Thymus (tissue), 2 donors: Measurements from ENCODE around the gene LRP1. TPM values are rescaled to one million over a fixed set of nuclear protein-coding genes. Genes with fewer than 3 reads are reported as not detected.

Source experiments
- polyA plus RNA-seq: library from polyadenylated mRNA; stranded (reverse); fragments of 200-250 nt; gene quantifications from one replicate; pipeline ENCODE4 v1.2.3, GENCODE V29; 2013
- total RNA-seq: library from RNA; stranded (reverse); fragments of 120-200 nt; gene quantifications from one replicate; pipeline ENCODE4 v1.2.4, GENCODE V29; 2013
- donor health status: healthy.

Gene LRP1
- total and polyA plus RNA-seq, 2 donors = 4.5 to 22.6 TPM

Other genes with a start within 250 kb of the LRP1 start
- gene SDR9C7, start 194.1 kb upstream of the LRP1 start, total RNA-seq = 0.33 TPM
- gene SDR9C7, start 194.1 kb upstream of the LRP1 start, polyA plus RNA-seq = 2.3 TPM
- gene RDH16, start 170.9 kb upstream of the LRP1 start, total RNA-seq = 0.28 TPM
- gene RDH16, start 170.9 kb upstream of the LRP1 start, polyA plus RNA-seq = 1.8 TPM
- 5.1 TPM for gene ZBTB39, start 121.9 kb upstream of the LRP1 start, total RNA-seq
- 3.0 TPM for gene ZBTB39, start 121.9 kb upstream of the LRP1 start, polyA plus RNA-seq
- 0.76 TPM for gene TAC3, start 112.0 kb upstream of the LRP1 start, total RNA-seq
- gene TAC3, start 112.0 kb upstream of the LRP1 start, polyA plus RNA-seq = 4.3 TPM
- gene MYO1A, start 78.4 kb upstream of the LRP1 start, total RNA-seq = 1.1 TPM
- 0.52 TPM for gene MYO1A, start 78.4 kb upstream of the LRP1 start, polyA plus RNA-seq
- 19.5 TPM for gene NEMP1, start 49.7 kb upstream of the LRP1 start, total RNA-seq
- gene NEMP1, start 49.7 kb upstream of the LRP1 start, polyA plus RNA-seq = 9.5 TPM
- gene NAB2, start 39.4 kb upstream of the LRP1 start, total RNA-seq = 33.7 TPM
- gene NAB2, start 39.4 kb upstream of the LRP1 start, polyA plus RNA-seq = 32.7 TPM
- gene STAT6, start 17.1 kb upstream of the LRP1 start, total RNA-seq = 70.2 TPM
- 236 TPM for gene STAT6, start 17.1 kb upstream of the LRP1 start, polyA plus RNA-seq
- not detected for gene LRP1-AS, start 19.1 kb downstream of the LRP1 start, total RNA-seq
- gene LRP1-AS, start 19.1 kb downstream of the LRP1 start, polyA plus RNA-seq = not detected
- 0.14 TPM for gene NXPH4, start 88.3 kb downstream of the LRP1 start, total RNA-seq
- 0.16 TPM for gene NXPH4, start 88.3 kb downstream of the LRP1 start, polyA plus RNA-seq
- 63.1 TPM for gene SHMT2, start 101.2 kb downstream of the LRP1 start, total RNA-seq
- 37.0 TPM for gene SHMT2, start 101.2 kb downstream of the LRP1 start, polyA plus RNA-seq
- 2.1 TPM for gene STAC3, start 122.7 kb downstream of the LRP1 start, total RNA-seq
- 12.3 TPM for gene STAC3, start 122.7 kb downstream of the LRP1 start, polyA plus RNA-seq